Stimulated activated CD4-positive, alpha-beta T cell treated with anti-CD3 and anti-CD28 coated beads, Interleukin-12 subunit alpha, Interleukin-12 subunit beta, amount 100 ng/mL, for 48 hours (primary cell): ENCODE data around the gene JHY.

ENCODE experiments used
- DNase-seq, 3 donors: peaks; one replicate each; pipeline ENCODE4 v3.0.0-alpha.2; 2020; ENCODE audit warnings: low read depth in 2 of 3, low spot score in 1 of 3

JHY gene

DNA sequence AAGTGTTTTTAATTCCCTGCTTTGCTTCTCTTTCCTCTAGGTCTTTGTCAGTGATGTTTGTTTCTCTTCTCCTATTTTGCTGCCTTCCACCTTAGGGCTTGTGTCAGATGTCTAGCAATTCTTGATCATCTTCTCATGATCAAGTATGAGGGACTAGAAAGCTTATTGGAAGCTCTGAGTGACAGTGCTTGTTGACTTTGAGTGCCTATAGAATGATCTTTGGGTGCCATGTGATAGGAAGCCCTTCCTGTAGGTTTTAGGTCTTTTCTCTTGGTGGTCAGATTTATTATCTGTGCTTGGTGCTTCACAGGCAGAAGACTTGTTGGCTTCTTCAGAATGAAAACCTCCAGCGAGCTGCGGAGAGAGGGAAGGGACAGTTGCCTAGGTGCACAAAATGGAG lies 56.0 kb downstream of the JHY start:
- no peak for DNase-seq

GRCh38 chr11:122951211-122951610 lies 68.7 kb downstream of the JHY start:
- no peak for DNase-seq

DNA sequence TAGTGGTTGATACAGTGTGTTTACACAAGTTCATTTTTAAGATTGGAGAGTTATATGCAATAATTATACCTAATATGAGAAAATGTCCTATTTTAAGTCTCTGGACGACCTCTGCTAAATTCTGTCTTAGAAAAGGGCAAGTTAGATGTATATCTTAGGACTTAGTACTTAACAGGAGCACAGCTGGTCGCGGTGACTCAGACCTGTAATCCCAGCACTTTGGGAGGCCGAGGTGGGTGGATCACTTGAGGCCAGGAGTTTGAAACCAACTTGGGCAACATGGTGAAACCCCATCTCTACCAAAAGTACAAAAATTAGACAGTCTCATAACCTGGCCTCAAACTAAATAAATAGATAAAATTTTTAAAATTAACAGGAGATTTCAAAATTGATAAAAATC lies 71.9 kb downstream of the JHY start:
- no peak for DNase-seq

DNA sequence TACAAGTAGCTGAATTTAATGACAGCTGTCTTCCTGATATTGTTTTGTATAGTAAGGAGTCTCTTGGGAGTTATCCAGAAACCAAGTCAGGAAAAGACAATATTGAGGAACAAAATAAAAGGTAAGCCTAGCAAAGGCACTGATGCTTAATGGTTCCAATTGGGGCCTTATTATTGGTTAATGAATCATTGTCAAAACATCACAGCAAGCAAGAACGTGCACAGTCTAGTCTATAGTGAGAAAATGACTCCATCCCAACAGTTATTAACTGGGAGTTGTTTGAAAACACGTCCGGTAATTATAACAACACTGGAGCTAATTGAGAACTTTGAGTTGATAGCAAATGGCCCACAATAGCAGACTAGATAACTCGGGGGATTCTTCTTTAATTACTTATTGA lies 81.4 kb downstream of the JHY start:
- no peak for DNase-seq

GRCh38 chr11:122976061-122976733 lies 93.6 kb downstream of the JHY start:
- DNase-seq = no peak

DNA sequence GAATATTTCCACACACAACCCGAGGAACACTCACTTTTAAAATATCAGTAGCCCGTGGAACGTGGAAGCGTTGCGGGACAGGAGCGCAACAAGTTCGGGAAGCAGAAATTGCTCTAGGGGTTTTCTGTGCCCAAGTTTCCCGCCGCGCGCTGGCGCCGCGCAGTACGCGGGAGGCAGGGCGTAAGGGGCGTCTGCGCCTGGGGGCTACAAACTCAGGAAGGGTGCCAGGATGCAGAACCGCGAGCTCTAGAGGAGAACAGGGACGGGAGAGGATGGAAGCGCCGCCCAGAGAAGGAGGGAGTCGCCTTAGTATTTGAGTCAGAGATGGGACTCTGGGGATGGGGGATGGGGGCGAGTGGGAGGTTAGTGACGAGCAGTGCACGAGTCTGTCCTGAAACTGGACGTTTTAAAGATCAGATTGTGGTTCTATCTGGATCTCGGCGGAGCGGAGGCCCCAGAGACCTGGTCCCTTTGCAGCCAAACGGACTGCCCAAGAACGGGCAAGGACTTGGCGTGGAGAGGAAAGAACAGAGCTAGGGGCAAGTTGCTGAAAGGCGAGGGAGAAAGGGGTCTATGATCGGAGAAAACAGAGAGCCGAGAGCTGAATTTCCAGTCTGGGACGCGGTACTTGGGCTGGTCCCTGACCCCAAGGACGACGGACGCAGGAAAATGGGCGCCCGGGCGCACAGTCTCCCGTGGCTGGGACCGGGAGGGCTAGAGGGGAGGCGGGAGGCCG lies 94.3 kb downstream of the JHY start:
- no peak for DNase-seq

GRCh38 chr11:122977470-122978298 lies 95.1 kb downstream of the JHY start:
- no peak for DNase-seq

DNA sequence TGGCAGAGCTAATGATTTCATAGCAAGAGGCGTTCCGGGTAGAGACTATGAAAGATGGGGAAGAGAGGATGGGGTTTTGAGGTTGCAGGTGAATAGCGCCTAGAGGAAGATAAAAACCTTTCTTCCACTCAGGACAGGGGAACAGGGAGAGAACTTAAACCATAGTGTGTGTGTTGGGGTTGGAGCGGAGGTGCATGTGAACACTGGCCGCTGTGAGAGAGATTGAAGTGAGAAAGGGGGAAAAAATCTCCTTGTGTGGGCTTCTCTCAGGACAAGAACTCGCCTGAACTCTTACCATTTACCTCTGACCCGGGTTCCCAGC lies 95.7 kb downstream of the JHY start:
- DNase-seq = no peak

- no peak for DNase-seq
Observed at GRCh38 chr11:122979103-122979814, 96.7 kb downstream of the JHY start.

GRCh38 chr11:122979815-122980595 lies 97.4 kb downstream of the JHY start:
- no peak for DNase-seq

- DNase-seq = peak; percentile 21 to 54 (median 54)
Observed at GRCh38 chr11:122981388-122982264, 99.1 kb downstream of the JHY start, which contains the start of gene BSX. TSS of gene BSX (minus strand) at chr11:122981834. CDS start at chr11:122981671, 163 bp downstream.

DNA sequence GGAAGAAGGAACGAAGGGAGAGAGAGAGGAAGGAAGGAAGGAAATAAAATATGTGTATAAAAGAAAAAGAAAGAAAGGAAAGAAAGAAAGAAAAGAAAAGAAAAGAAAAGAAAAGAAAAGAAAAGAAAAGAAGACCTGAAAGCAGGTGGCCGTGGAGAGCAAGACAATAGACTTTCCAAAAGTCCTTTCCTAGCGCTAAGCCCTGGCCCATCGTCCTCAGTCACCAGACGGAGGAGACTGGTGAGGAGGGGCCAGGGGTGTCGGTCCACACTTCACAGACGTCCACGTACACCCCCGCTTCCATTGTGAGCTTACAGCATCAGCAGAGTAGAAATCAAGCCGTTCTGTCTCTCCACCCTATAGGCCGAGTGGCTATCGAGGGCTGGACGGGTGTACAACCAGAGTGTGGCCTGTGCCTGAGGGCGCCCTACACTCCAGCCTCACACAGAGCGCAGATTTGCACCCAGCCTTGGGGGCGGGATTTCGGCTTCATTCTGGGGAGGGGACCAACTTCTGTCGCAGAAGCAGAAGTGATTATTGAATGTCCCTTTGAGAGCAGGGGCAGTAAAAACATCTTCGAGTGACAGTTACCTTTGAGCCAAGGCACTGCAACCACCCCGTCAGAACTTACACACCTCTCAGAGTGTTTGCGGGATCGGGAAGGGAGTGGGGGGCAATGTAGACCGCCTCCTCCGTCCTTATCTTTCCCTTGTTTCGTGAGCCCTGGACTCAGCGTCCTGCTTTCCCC lies 101.1 kb downstream of the JHY start:
- no peak for DNase-seq

DNA sequence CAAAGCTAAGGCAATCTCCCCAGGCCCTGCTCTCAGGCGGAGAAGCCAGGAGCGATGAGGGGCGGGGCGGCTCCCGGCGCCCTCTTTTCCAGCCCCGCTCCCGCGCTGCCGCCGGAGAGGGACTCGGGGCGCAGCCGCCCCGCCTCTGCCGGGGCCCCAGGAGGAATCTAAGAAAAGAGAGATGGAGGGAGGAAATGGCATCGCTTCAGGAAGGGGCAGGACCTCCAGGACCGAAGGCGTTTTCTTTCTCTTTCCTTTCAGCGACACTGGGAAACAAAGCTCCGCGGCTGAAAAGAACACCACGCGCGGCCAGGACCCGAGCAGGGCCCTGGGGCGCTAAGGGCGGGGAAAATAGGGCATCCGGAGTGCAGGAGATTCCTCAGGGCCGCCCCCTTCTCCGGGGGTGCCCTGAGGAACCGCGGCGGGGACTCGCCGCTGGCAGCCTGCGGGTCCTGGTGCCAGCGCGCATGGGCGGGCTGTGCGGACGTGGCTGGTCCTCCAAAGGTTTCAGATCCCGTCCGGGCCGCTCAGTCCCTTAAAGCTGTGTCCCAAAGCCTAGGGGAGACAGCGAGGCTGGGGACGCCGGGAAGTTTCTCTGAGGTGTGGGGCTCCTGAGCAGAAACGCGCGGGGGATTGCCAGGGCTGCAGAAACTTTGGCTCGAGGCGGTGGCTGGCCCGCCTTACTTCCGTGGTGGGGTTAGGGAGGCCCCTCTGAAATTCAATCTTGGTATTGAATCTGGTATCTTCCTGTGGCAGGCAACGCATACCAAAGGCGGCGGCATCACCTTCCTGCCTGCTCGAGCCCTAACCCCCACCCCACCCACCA lies 101.8 kb downstream of the JHY start:
- DNase-seq = no peak

DNA sequence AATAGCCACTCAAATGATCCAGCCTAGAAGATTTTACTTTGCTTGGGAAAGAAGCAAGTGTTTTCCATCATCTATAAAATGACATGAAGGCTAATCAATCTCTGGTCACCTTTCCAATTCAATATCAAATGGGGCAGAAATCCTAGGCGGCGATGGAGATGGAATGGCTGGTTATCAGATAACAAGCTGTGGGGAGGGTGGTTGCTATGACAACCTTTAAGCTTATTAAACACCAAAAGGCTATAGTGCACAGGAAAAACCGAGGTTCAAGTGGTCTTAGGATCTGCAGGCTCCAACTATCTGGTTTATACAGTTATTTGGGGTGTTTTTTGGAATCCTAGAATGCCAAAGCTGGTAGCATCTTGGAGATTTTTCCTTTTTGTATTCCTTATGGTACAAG lies 113.0 kb downstream of the JHY start:
- DNase-seq = no peak

- no peak for DNase-seq
Observed at GRCh38 chr11:122998727-122999366, 116.3 kb downstream of the JHY start.

- no peak for DNase-seq
Observed at GRCh38 chr11:123000721-123001120, 118.2 kb downstream of the JHY start.

GRCh38 chr11:123006860-123007542 lies 124.4 kb downstream of the JHY start:
- no peak for DNase-seq
